ENCODE data around the gene TBC1D25. TPM values are rescaled to one million over a fixed set of nuclear protein-coding genes. Genes with fewer than 3 reads are reported as not detected.
A peak's percentile ranks its signal among the peaks of the same experiment; 100 is the strongest.
"Not testable (repeated sequence)": the region's sequence is repeated elsewhere in the genome, so short reads cannot be mapped to it uniquely, and the experiment has no call there.

Gene TBC1D25
- polyA plus RNA-seq, 1 donor from 2014 or later, result 22.8 TPM

DNA sequence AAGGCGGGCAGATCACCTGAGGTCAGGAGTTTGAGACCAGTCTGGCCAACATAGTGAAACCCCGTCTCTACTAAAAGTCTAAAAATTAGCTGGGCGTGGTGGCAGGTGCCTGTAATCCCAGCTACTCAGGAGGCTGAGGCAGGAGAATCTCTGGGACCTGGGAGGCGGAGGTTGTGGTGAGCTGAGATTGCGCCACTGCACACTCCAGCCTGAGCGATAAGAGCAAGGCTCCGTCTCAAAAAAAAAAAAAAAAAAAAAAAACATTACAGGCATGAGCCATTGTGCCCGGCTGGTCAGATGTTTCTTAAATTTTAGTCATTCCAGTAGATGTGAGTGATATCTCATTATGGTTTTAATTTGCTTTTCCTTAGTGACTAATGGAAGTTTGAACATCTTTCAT, 13.7 kb upstream of the TBC1D25 start:
- H3K27me3 Mint-ChIP-seq, result not testable (repeated sequence)
- H3K4me3 Mint-ChIP-seq, result peak overlapping the region in 1 of 4 donors; percentile 12

DNA sequence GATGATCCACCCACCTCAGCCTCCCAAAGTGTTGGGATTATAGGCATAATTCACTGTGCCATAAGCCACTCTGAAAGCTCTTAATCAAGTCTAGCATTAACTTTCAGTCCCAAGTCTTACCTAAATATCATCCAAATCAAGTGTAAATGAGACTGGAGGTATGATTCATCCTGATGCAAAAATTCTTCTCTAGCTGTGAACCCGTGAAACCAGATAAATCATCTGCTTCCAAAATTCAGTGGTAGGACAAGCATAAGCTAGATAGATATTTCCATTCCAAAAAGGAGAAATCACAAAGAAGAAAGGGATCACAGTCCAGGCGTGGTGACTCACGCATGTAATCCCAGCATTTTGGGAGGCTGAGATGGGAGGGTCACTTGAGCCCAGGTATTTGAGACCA, 8.8 kb upstream of the TBC1D25 start:
- no peak overlapping the region for H3K4me3 Mint-ChIP-seq
- peaks cover 0 to 2% (median 1%) of the 10 kb centered on the region in 3 donors for H3K4me1 Mint-ChIP-seq
- H3K9me3 Mint-ChIP-seq, result no peaks in the 10 kb centered on the region
- H3K36me3 Mint-ChIP-seq, result peaks cover 2% of the 10 kb centered on the region
- no peak overlapping the region for H3K27ac Mint-ChIP-seq
- H3K27me3 Mint-ChIP-seq, result no peaks in the 10 kb centered on the region

More for the DNA sequence above, 13.7 kb upstream of the TBC1D25 start:
- not testable (repeated sequence) for H3K36me3 Mint-ChIP-seq, H3K27ac Mint-ChIP-seq, H3K9me3 Mint-ChIP-seq
- H3K4me1 Mint-ChIP-seq, result peaks cover 6 to 11% (median 9%) of the 10 kb centered on the region in 3 donors

DNA sequence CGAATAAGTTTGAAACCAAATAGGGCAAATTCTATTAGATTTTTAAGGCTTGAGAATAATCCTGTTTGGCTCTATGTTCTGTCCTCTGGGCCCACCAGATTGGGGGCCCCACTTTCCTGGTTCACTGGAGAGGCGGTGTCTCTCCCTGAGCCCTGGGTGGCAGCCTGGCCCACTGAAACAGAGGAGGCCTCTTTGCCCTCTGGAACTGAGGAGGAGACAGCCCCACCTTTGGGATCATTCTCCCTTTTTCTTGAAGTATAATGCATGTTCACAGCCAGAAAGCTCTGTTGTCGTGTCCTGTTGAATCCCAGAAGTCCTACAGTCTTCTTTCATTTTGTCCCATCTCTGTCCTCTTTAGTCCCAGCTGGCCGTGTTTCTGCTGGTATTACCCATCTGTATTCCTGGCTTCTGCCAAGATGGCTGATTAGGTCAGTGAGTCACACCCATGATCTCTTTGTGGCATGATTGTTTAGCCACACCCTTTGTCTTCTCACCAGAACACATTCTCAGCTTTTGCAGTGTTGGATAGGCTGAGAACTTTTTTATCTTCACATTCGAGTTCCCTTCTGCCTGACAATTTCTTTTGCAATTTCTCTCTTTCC, 8.1 kb upstream of the TBC1D25 start:
- Mint-ChIP-seq H3K27me3 (no peaks in the 10 kb centered on the region), H3K9me3 (no peaks in the 10 kb centered on the region), H3K27ac (peak overlapping the region in 1 of 3 donors; percentile 12), H3K36me3 (peaks cover 2% of the 10 kb centered on the region), H3K4me3 (no peak overlapping the region), H3K4me1 (peaks cover 0 to 2% (median 1%) of the 10 kb centered on the region in 3 donors)

DNA sequence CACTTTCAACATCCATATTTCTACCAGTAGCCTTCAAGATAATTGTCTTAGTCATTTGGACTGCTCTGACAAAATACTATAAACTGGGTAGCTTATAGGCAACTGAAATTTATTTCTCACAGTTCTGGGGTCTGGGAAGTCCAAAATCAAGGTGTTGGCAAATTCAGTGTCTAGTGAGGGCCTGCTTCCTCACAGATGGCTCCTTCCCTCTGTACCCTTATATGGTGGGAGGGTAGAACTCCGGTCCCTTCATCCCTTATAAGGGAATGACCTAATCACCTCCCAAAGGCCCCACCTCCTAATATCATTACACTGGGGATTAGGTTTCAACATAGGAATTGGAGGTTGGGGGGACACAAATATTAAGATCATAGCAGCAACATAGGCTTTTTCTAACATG, 7.4 kb upstream of the TBC1D25 start:
- peaks cover 0 to 1% (median 0%) of the 10 kb centered on the region in 3 donors for H3K4me1 Mint-ChIP-seq
- H3K27ac Mint-ChIP-seq, result peak overlapping the region in 1 of 3 donors; percentile 12
- no peaks in the 10 kb centered on the region for H3K9me3 Mint-ChIP-seq
- peaks cover 2% of the 10 kb centered on the region for H3K36me3 Mint-ChIP-seq
- no peaks in the 10 kb centered on the region for H3K27me3 Mint-ChIP-seq
- H3K4me3 Mint-ChIP-seq, result no peak overlapping the region

DNA sequence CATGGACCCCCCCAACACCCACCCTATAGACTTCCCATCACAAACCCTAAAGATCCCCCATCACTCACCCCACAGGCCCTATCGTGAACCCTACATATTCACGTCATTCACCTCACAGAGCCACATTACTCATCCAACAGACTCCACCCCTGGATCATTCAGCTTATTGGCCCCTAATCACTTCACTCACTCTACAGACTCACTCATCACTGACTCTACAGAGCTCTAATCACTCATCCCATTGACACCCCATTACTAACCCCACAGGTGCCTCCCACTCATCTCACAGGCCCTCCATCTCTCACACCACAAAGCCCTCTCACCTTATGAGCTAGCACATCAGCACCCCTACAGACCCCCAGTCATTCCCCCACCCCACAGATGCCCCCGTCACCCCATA, 6.3 kb upstream of the TBC1D25 start:
- H3K27ac Mint-ChIP-seq, result peak overlapping the region in 1 of 3 donors; percentile 40
- no peak overlapping the region for H3K4me3 Mint-ChIP-seq
- H3K4me1 Mint-ChIP-seq, result peaks cover 0 to 1% (median 0%) of the 10 kb centered on the region in 3 donors
- no peaks in the 10 kb centered on the region for H3K9me3 Mint-ChIP-seq
- H3K36me3 Mint-ChIP-seq, result peaks cover 2% of the 10 kb centered on the region
- peaks cover 1% of the 10 kb centered on the region for H3K27me3 Mint-ChIP-seq

DNA sequence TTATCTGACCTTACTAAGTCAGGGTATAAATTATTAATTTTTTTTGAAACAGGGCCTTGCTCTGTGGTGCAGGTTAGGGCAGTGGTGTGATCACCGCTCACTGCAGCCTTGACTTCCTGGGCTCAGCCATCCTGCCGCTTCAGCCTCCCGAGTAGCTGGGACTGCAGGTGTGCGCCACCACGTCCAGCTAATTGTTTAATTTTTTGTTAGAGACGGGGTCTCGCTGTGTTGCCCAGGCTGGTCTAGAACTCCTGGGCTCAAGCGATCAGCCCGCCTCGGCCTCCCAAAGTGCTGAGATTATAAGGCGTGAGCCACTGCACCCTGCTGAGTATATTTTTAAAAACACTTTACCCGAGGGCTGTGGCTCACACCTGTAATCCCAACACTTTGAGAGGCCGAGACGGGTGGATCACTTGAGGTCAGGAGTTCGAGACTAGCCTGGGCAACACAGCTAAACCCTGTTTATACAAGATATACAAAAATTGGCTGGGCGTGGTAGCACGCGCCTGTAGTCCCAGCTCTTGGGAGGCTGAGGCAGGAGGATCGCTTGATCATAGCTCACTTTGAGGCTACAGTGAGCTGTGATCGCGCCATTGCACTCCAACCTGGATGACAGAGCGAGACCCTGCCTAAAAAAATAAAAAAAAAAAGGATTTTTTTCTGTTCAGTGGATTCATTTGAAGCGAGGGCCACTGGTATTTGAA, 721 bp upstream of the TBC1D25 start:
- H3K4me1 Mint-ChIP-seq, result peaks cover 5 to 17% (median 10%) of the 10 kb centered on the region in 3 donors
- no peaks in the 10 kb centered on the region for H3K36me3 Mint-ChIP-seq
- H3K9me3 Mint-ChIP-seq, result no peaks in the 10 kb centered on the region
- peak overlapping the region; percentile 88 to 96 (median 92) for H3K4me3 Mint-ChIP-seq
- H3K27ac Mint-ChIP-seq, result peak overlapping the region; percentile 91 to 95 (median 95)
- H3K27me3 Mint-ChIP-seq, result peaks cover 1% of the 10 kb centered on the region

DNA sequence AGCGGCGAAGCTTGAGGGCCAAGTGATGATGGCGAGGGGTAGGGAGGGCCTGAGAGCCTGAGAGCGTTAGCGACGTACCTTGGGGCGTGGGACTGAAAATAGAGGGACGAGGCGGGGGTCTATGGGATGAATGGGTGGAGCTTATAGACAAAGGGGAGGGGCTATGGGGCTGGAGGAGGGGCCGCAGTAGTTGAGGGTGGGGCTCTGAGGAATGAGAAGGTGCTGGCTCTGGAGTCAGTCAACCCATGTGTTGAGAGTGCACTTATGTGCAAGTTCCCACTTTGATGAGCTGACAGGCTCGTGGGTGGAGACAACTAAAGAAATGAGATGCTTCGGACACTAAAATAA, 488 bp downstream of the TBC1D25 start:
- Mint-ChIP-seq H3K4me1 (peaks cover 3 to 17% (median 10%) of the 10 kb centered on the region in 3 donors), H3K9me3 (no peaks in the 10 kb centered on the region), H3K27me3 (peaks cover 1% of the 10 kb centered on the region), H3K27ac (peak overlapping the region; percentile 85 to 95 (median 95)), H3K4me3 (peak overlapping the region; percentile 88 to 96 (median 92)), H3K36me3 (no peaks in the 10 kb centered on the region)

DNA sequence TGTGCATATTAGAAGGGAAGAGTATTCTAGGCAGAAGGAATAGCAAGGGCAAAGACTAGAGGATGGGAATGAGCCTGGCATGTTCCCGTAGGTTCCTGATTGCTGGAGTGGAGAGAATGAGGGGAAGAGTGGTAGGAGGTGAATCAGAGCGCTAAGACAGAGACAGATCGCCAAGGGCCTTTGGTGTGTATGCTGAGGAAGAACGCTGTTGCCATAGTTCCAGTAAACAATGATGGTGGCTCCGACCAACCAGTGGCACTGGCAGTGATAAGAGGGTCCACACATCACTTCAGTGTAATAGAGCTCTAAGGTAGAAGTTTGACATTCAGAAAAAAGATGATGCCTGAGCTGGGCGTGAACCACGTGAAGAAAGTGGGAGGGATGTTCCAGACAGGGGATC, 966 bp downstream of the TBC1D25 start:
- Mint-ChIP-seq H3K27ac (peak overlapping the region; percentile 85 to 95 (median 95)), H3K4me1 (peaks cover 3 to 17% (median 10%) of the 10 kb centered on the region in 3 donors), H3K9me3 (no peaks in the 10 kb centered on the region)

DNA sequence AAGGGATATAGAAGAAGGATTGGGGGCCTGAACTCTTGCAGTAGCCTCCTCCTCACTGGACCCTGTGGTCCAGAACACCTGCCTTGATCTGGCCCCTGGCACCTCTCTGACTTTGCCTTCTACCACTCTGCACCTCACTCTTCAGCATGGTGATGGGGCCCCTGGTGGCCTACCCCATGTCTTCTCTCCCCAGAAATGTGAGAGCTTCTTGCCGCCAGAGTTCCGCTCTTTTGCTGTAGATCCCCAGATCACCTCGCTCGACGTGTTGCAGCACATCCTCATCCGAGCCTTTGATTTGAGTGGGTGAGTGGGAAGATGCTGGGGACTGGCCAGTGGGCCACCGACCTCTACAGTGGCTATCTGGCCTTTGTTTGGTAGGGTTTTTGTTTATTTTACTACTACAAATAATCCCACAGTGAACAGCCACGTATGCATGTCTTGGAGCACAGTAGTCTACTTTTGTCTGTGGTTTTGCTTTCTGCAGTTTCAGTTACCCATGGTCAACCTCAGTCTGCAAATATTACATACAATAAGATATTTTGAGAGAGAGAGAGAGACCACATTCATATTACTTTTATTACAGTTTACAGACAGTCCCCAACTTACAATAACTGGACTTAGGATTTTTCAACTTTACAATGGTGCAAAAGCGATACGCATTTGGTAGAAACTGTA, 1.8 kb downstream of the TBC1D25 start:
- peaks cover 3 to 17% (median 10%) of the 10 kb centered on the region in 3 donors for H3K4me1 Mint-ChIP-seq
- no peaks in the 10 kb centered on the region for H3K36me3 Mint-ChIP-seq

More for the DNA sequence above, 966 bp downstream of the TBC1D25 start:
- Mint-ChIP-seq H3K36me3 (no peaks in the 10 kb centered on the region), H3K4me3 (peak overlapping the region; percentile 88 to 96 (median 92)), H3K27me3 (peaks cover 1% of the 10 kb centered on the region)

DNA sequence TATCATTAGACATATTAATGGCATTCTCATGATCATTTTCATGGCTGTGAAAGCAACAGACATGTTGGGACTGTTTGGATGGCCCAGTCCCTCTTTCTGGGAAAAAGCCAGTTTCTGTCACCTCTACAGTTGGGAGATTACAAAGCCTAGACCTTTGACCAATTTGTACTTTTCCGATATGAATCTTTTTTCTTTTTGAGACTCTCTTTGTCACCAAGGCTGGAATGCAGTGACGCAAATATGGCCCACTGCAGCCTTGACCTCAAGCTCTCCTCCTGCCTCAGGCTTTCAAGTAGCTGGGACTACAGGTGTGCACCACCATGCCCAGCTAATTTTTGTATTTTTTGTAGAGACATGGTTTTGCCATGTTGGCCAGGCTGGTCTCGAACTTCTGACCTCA, 9.4 kb downstream of the TBC1D25 start:
- no peak overlapping the region for H3K27ac Mint-ChIP-seq

More for the DNA sequence above, 1.8 kb downstream of the TBC1D25 start:
- no peaks in the 10 kb centered on the region for H3K9me3 Mint-ChIP-seq
- H3K27me3 Mint-ChIP-seq, result peaks cover 1% of the 10 kb centered on the region
- peak overlapping the region; percentile 42 to 96 (median 79) for H3K4me3 Mint-ChIP-seq
- peak overlapping the region; percentile 15 to 82 (median 59) for H3K27ac Mint-ChIP-seq

DNA sequence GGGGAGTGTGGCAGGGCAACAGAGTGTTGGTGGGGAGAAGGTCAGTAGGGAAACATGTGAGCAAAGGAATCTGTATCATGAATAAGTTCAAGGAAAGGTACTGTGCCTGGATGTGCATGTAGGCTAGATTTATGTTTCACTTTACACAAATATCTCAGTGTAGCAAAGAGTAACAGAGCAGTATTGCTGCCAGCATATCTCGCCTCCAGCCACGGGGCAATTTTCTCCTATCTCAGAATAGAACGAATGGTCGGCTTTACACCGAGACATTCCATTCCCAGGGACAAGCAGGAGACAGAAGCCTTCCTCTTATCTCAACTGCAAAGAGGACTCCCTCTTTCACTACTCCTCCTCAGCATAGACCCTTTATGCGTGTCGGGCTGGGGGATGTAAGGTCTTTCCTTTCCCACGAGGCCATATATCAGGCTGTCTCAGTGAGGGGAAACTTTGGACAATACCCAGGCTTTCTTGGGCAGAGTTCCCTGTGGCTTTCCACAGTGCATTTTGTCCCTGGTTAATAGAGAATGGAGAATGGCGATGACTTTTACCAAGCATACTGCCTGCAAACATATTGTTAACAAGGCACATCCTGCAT, 16.3 kb downstream of the TBC1D25 start:
- not testable (repeated sequence) for H3K4me1 Mint-ChIP-seq, H3K4me3 Mint-ChIP-seq, H3K27me3 Mint-ChIP-seq, H3K9me3 Mint-ChIP-seq, H3K27ac Mint-ChIP-seq, H3K36me3 Mint-ChIP-seq

More for the DNA sequence above, 9.4 kb downstream of the TBC1D25 start:
- no peaks in the 10 kb centered on the region for H3K9me3 Mint-ChIP-seq
- no peaks in the 10 kb centered on the region for H3K27me3 Mint-ChIP-seq
- no peaks in the 10 kb centered on the region for H3K36me3 Mint-ChIP-seq
- H3K4me1 Mint-ChIP-seq, result peaks cover 0 to 2% (median 0%) of the 10 kb centered on the region in 3 donors
- no peak overlapping the region for H3K4me3 Mint-ChIP-seq

DNA sequence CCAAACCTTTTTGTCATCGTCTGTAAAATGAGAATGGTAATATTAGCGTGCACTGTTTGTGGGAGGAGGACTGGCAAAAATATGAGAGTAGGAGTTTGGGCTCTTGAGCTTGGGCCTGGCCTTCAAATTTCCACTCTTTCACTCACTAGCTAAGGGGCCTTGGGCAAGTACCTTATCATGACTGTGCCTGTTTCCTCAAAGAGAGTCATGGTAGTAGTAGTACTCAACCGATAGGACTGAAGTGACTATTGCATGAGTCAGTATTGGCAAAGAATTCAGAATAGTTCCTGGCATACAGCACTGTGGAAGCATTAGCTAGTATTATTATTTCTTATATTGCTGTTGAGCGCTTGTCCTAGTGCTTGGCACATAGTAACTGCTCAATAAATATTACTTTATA, 18.8 kb downstream of the TBC1D25 start:
- Mint-ChIP-seq H3K9me3 (no peaks in the 10 kb centered on the region), H3K27me3 (no peaks in the 10 kb centered on the region), H3K4me3 (no peak overlapping the region), H3K4me1 (no peaks in the 10 kb centered on the region), H3K27ac (no peak overlapping the region), H3K36me3 (no peaks in the 10 kb centered on the region)

DNA sequence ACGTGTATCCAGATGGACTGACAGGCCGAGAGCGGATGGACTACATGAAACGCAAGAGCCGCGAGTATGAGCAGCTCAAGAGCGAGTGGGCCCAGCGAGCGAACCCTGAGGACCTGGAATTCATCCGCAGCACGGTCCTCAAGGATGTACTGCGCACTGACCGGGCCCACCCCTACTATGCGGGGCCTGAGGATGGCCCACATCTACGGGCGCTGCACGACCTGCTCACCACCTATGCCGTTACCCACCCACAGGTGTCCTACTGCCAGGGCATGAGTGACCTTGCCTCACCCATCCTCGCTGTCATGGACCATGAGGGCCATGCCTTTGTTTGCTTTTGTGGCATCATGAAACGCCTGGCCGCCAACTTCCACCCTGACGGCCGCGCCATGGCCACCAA, 20.1 kb downstream of the TBC1D25 start:
- H3K27me3 Mint-ChIP-seq, result no peaks in the 10 kb centered on the region
- H3K4me3 Mint-ChIP-seq, result no peak overlapping the region
- H3K9me3 Mint-ChIP-seq, result no peaks in the 10 kb centered on the region
- H3K4me1 Mint-ChIP-seq, result no peaks in the 10 kb centered on the region
- H3K27ac Mint-ChIP-seq, result peak overlapping the region in 1 of 3 donors; percentile 57
- no peaks in the 10 kb centered on the region for H3K36me3 Mint-ChIP-seq

DNA sequence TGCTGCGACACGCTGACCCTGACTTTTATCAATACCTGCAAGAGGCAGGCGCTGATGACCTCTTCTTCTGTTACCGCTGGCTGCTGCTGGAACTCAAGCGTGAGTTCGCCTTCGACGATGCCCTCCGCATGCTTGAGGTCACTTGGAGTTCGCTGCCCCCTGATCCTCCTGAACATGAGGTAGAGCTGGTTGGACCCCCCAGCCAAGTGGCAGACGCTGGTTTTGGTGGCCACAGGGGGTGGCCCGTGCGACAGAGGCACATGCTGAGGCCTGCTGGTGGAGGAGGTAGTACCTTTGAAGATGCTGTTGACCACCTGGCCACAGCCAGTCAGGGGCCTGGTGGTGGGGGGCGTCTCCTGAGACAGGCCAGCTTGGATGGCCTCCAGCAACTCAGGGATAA, 20.5 kb downstream of the TBC1D25 start:
- Mint-ChIP-seq H3K27ac (peak overlapping the region in 1 of 3 donors; percentile 57), H3K4me1 (no peaks in the 10 kb centered on the region)

DNA sequence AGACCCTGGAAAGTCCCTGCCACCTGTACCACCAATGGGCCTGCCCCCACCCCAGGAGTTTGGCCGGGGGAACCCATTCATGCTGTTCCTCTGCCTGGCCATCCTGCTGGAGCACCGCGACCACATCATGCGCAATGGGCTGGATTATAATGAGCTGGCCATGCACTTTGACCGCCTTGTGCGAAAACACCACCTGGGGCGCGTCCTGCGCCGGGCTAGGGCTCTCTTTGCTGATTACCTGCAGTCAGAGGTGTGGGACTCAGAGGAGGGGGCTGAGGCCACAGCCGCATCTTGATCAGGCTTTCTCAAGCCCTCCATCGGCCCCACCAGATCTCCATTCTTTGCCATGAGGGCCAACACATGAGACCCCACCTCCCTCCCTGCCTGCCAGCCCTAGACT, 21.2 kb downstream of the TBC1D25 start:
- H3K4me3 Mint-ChIP-seq, result no peak overlapping the region
- H3K27ac Mint-ChIP-seq, result no peak overlapping the region

More for the DNA sequence above, 20.5 kb downstream of the TBC1D25 start:
- Mint-ChIP-seq H3K4me3 (no peak overlapping the region), H3K36me3 (no peaks in the 10 kb centered on the region), H3K9me3 (no peaks in the 10 kb centered on the region), H3K27me3 (no peaks in the 10 kb centered on the region)

More for the DNA sequence above, 21.2 kb downstream of the TBC1D25 start:
- no peaks in the 10 kb centered on the region for H3K27me3 Mint-ChIP-seq
- no peaks in the 10 kb centered on the region for H3K9me3 Mint-ChIP-seq
- H3K4me1 Mint-ChIP-seq, result no peaks in the 10 kb centered on the region
- H3K36me3 Mint-ChIP-seq, result no peaks in the 10 kb centered on the region

All from IgD-negative memory B cell (primary cell).